Occipital lobe (tissue), 2 donors: ENCODE results near the gene VPS29. TPM values are rescaled to one million over a fixed set of nuclear protein-coding genes. Genes with fewer than 3 reads are reported as not detected.
"Not testable (repeated sequence)": the region's sequence is repeated elsewhere in the genome, so short reads cannot be mapped to it uniquely, and the experiment has no call there.

ENCODE experiments used
- DNase-seq: peaks from one replicate; lab custom pipeline; 2025; lab: John Stamatoyannopoulos, UW
- total RNA-seq: library from RNA; depleted of rRNA; stranded (reverse); fragments of >200 nt; gene quantifications from one replicate; pipeline ENCODE4 v1.2.3, GENCODE V29; 2014

Gene VPS29
- 108 TPM for total RNA-seq

GRCh38 chr12:110501752-110502738 is at the start of gene VPS29, which contains the start of gene RAD9B:
Gene VPS29, minus strand, starts transcription at chr12:110502111. Its CDS starts 60 bp downstream, at chr12:110502051.
Gene RAD9B, plus strand, starts transcription at chr12:110502331. Its CDS starts 7 bp downstream, at chr12:110502338.
- peak; percentile 96 for DNase-seq

GRCh38 chr12:110550981-110551380 is 49.1 kb upstream of the VPS29 start:
- no peak for DNase-seq

GRCh38 chr12:110549716-110550115 is 47.8 kb upstream of the VPS29 start:
- no peak for DNase-seq

GRCh38 chr12:110548678-110549077 is 46.8 kb upstream of the VPS29 start:
- no peak for DNase-seq

GRCh38 chr12:110547090-110547489 is 45.2 kb upstream of the VPS29 start:
- DNase-seq: no peak

GRCh38 chr12:110546339-110546738 is 44.4 kb upstream of the VPS29 start:
- DNase-seq: no peak

- no peak for DNase-seq
Measured at GRCh38 chr12:110545812-110546211, 43.9 kb upstream of the VPS29 start.

DNA sequence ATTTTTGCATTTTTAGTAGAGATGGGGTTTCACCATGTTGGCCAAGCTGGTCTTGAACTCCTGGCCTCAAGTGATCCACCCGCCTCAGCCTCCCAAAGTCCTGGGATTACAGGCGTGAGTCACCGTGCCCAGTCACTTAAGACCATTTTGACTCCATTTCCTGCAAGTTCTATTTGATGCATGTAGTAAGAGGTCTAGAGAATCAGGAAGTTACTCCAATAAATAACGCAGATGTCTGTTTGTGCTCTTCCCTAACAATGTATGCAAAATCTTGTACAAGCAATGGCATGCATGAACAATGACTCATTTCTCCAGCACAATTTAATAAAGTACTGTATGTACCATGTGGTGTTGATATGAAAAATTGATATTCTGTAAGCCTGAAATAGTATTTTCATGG is 43.3 kb upstream of the VPS29 start:
- not testable (repeated sequence) for DNase-seq

GRCh38 chr12:110543965-110544364 is 42.1 kb upstream of the VPS29 start:
- no peak for DNase-seq

- peak; percentile 63 for DNase-seq
Measured at GRCh38 chr12:110543252-110543959, 41.5 kb upstream of the VPS29 start.

- no peak for DNase-seq
Measured at GRCh38 chr12:110540048-110540447, 38.1 kb upstream of the VPS29 start.

GRCh38 chr12:110538869-110539622 is 37.1 kb upstream of the VPS29 start:
- DNase-seq: no peak

DNA sequence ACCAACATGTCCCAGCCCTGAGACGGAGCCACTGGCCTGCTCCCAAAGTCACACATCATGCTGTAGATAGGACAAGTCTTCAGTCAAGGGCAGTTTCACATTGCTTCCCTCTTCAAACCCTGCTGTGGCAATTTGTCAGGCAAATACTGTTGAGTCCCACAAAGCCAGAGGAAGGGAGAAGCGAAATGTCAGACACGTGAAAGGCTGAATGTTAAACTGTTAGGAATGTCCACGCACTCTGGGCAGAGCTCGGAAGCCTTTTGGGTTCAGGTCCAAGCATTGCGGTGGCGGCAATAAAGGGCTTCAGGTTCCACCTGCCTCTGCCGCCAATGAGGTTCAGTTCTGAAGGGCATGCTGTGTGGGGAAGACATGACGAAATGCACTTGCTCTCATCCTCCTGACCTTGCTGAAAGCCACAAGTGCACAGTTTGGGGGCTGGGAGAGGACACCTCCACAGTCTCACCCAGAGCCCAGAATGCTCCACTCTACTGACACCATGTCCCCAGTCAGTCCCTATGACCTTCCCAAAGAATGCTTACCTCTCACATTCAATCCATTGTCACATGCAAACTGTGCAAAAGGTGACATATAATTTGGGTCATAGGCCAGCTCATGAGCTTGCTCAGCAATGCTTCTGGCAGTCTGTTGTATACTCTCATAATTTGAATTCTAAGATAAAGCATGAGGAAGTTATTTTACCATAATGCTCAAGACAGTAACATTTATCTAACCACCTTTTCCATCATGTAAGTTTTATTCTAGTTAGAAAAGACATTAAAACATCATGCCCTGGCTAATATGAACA is 35.9 kb upstream of the VPS29 start:
- DNase-seq: no peak

GRCh38 chr12:110536834-110537604 is 35.1 kb upstream of the VPS29 start:
- DNase-seq: no peak

- DNase-seq: no peak
Measured at GRCh38 chr12:110534811-110535210, 32.9 kb upstream of the VPS29 start.

DNA sequence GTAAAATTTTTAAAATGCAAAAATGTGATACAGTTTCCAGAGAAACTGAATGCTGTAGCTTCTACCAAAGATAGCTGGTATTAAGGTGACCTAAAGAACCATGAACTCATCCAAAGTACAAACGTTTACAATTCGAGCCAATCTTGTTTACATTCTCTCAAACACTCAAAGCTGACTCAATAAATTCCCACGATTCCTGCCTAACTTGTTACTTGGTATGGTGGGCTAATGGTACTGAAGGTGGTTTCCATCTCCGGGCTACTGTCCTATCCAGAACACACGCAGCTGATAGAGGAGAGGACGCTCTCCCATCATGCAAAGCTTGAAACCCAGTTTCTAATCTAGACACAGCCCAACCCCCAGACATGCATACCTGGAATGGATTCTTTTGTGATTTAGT is 31.7 kb upstream of the VPS29 start:
- DNase-seq: no peak

GRCh38 chr12:110532644-110533043 is 30.7 kb upstream of the VPS29 start:
- DNase-seq: no peak

GRCh38 chr12:110531741-110532333 is 29.9 kb upstream of the VPS29 start:
- no peak for DNase-seq

- no peak for DNase-seq
Measured at GRCh38 chr12:110530511-110530910, 28.6 kb upstream of the VPS29 start.
